ENCODE data around the gene BMPR2. TPM values are rescaled to one million over a fixed set of nuclear protein-coding genes. Genes with fewer than 3 reads are reported as not detected.
A peak's percentile ranks its signal among the peaks of the same experiment; 100 is the strongest.

Gene BMPR2
- total and polyA plus RNA-seq, 2 of the 4 experiments (the other 2 are of a cell fraction): 17.0 to 30.1 TPM

DNA sequence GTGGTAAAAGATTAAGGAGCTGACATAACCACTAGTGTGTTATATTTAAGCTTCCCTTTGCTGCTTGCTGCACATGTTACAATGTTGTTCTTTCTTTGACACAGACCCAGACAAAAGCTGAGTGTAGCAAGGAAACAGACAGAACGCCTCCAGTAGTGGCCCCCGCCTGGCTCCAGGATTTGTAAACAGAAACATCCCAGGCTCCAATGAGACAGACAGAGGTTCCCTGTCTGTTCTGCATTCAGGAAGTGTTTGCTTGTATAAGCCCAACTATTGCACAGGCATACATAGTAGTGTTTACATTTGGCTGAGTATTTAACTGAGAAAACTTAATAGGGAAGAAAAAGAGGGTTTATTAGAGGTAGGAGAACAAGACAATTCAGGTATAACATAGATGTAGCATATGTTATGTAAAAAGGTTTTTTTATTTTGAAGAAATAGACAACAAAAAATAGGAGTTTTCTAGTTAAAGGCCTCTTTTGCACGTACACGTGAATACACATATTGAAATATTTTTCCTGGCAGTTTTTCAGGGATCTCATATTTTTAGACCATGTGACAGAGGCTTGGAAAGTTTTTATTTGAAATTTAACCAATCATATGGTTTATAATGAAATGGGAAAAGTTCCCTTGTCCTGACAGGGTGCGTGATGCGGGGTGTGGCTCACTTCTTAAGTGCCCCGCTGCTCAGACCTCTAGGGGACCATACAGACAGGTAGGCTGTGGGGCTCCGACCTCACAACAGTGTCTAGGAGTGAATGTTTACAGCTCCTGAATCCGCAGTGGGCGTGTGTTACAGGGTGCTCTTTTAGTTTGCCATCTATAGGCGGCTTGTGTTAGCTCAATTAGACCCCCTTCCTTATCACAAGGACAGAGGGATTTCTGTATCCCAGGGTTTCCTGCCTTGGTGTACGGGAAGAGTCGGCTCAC, 118.4 kb downstream of the BMPR2 start:
- Histone ChIP-seq H3K56ac (ENCODE audit: extremely low read depth, insufficient read depth, low read length) (no peak overlapping the region), H2AK5ac (ENCODE audit: low read depth, low read length) (peak overlapping the region; percentile 89), H3K14ac (replicated peaks; ENCODE audit: low read depth, low read length) (0 out of 2 replicates have a peak overlapping the region, but pooled peaks have one; percentile 1), H2AK9ac (replicated peaks; ENCODE audit: low read depth, low read length, poor library complexity) (peak overlapping the region; percentile 24), H3K27me3 (ENCODE audit: control insufficient read depth, insufficient read depth, low read length) (no peaks in the 10 kb centered on the region), H4K5ac (ENCODE audit: low read depth, low read length) (no peak overlapping the region), H3K9me3 (ENCODE audit: control insufficient read depth, insufficient read depth, low read length) (no peaks in the 10 kb centered on the region), H3K4me3 (ENCODE audit: insufficient read depth, low read depth, low read length) (no peak overlapping the region), H3K36me3 (ENCODE audit: control insufficient read depth, insufficient read depth, low read length) (peaks cover 2% of the 10 kb centered on the region; the same call in 1 of the 2 replicates), H3K79me1 (ENCODE audit: low read depth in 1 of 2, low read length in 2 of 2) (peaks cover 13 to 34% of the 10 kb centered on the region in 2 experiments; a peak in 3 of 4 replicates), H2AFZ (replicated peaks; ENCODE audit: low read length, poor library complexity) (no peak overlapping the region), H4K20me1 (ENCODE audit: insufficient read depth, low read length) (peaks cover 7% of the 10 kb centered on the region; the same call in 1 of the 2 replicates), H3K23ac (ENCODE audit: low read depth, low read length) (no peak overlapping the region), H4K8ac (ENCODE audit: low read depth in 2 of 2, low read length in 2 of 2) (no peak overlapping the region), H3K9ac (ENCODE audit: low read depth, low read length) (no peak overlapping the region), H3K4me2 (ENCODE audit: low read depth, low read length) (no peak overlapping the region), H3K9me1 (ENCODE audit: insufficient read depth, low read length) (peaks cover 6% of the 10 kb centered on the region; the same call in 1 of the 2 replicates), H4K91ac (ENCODE audit: insufficient read depth, low read depth, low read length) (peak overlapping the region; percentile 54), H3K27ac (ENCODE audit: insufficient read depth, low read length) (peak overlapping the region; percentile 66), H3K18ac (ENCODE audit: low read depth, low read length) (0 out of 2 replicates have a peak overlapping the region, but pooled peaks have one; percentile 22), H2BK15ac (ENCODE audit: low read depth, low read length) (peak overlapping the region; percentile 17; the same call in 1 of the 3 replicates), H3K4ac (ENCODE audit: low read depth, low read length) (peak overlapping the region; percentile 72; the same call in 1 of the 2 replicates), H2BK5ac (ENCODE audit: low read depth, low read length, poor library complexity, severe bottlenecking) (no peak overlapping the region), H3K4me1 (ENCODE audit: control insufficient read depth, insufficient read depth, low read length) (peaks cover 2% of the 10 kb centered on the region; the same call in 1 of the 2 replicates), H2BK120ac (ENCODE audit: low read depth, low read length) (peak overlapping the region; percentile 64), H2BK20ac (ENCODE audit: low read depth, low read length) (peak overlapping the region; percentile 62; the same call in 1 of the 2 replicates)
- intact Hi-C loops (cut with micrococcal nuclease): loop anchor here (1.0 kb wide), 1 partner anchor 119 kb away; no protein-coding TSS in a partner anchor
- CTCF ChIA-PET: interaction anchor here (1.0 kb wide), 1 partner anchor 10 kb away, joined by 3 read pairs; no protein-coding TSS in a partner anchor
- in situ Hi-C loops (cut with MboI; ENCODE audit: low sequenced_read_pairs): no loop called here
- POLR2A ChIA-PET (ENCODE audit: unreplicated experiment): interaction anchor here (0.9 kb wide), 1 partner anchor 1630 kb away, joined by 4 read pairs; the partner anchor contains the start of gene CLK1
- BruUV-seq (replicated peaks): no TSS peak
- ATAC-seq (ENCODE audit: low read depth) (peak; percentile 97), DNase-seq (peak; percentile 96)
- dilution Hi-C loops (cut with HindIII; ENCODE audit: low sequenced_read_pairs, unreplicated experiment): no loop called here
- no CpG with 5 or more reads among the region's 13 CpGs for WGBS, 2 experiments (ENCODE audit: extremely low coverage in 2 of 2, insufficient read length in 1 of 2)
- TF ChIP-seq, protein P1, sequence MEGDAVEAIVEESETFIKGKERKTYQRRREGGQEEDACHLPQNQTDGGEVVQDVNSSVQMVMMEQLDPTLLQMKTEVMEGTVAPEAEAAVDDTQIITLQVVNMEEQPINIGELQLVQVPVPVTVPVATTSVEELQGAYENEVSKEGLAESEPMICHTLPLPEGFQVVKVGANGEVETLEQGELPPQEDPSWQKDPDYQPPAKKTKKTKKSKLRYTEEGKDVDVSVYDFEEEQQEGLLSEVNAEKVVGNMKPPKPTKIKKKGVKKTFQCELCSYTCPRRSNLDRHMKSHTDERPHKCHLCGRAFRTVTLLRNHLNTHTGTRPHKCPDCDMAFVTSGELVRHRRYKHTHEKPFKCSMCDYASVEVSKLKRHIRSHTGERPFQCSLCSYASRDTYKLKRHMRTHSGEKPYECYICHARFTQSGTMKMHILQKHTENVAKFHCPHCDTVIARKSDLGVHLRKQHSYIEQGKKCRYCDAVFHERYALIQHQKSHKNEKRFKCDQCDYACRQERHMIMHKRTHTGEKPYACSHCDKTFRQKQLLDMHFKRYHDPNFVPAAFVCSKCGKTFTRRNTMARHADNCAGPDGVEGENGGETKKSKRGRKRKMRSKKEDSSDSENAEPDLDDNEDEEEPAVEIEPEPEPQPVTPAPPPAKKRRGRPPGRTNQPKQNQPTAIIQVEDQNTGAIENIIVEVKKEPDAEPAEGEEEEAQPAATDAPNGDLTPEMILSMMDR (conservative IDR thresholded peaks at IDR 0.05; ENCODE audit: low read depth, low read length): no peak
- TF ChIP-seq MAZ (IDR thresholded peaks at IDR 0.05; ENCODE audit: borderline replicate concordance, low read depth, low read length): peak; percentile 91
- TF ChIP-seq MAFK (IDR thresholded peaks at IDR 0.05; ENCODE audit: low read depth, low read length): no peak
- TF ChIP-seq MXI1 (IDR thresholded peaks at IDR 0.05; ENCODE audit: borderline replicate concordance, low read depth, low read length): peak; percentile 96
- 0 out of 2 replicates have a peak, but pooled peaks have one; percentile 6 for TF ChIP-seq SMC3 (IDR thresholded peaks at IDR 0.05; ENCODE audit: low read depth, low read length)
- no peak for TF ChIP-seq FOS (IDR thresholded peaks at IDR 0.05; ENCODE audit: low read depth, low read length)
- TF ChIP-seq, protein P2, sequence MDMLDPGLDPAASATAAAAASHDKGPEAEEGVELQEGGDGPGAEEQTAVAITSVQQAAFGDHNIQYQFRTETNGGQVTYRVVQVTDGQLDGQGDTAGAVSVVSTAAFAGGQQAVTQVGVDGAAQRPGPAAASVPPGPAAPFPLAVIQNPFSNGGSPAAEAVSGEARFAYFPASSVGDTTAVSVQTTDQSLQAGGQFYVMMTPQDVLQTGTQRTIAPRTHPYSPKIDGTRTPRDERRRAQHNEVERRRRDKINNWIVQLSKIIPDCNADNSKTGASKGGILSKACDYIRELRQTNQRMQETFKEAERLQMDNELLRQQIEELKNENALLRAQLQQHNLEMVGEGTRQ (IDR thresholded peaks at IDR 0.05; ENCODE audit: low read depth, low read length): no peak
- peak; percentile 87 for TF ChIP-seq CEBPB (IDR thresholded peaks at IDR 0.05; ENCODE audit: low read depth, low read length)
- TF ChIP-seq CHD1 (IDR thresholded peaks at IDR 0.05; ENCODE audit: low read depth, low read length): no peak
- peak; percentile 23; the same call in 1 of the 2 replicates for TF ChIP-seq BHLHE40 (IDR thresholded peaks at IDR 0.05; ENCODE audit: low read depth, low read length)
- TF ChIP-seq RCOR1 (IDR thresholded peaks at IDR 0.05; ENCODE audit: insufficient replicate concordance, low read length): no peak
- TF ChIP-seq RFX5 (IDR thresholded peaks at IDR 0.05; ENCODE audit: low read depth, low read length): peak; percentile 76
